Keratinocyte (primary cell): ENCODE measurements around the gene PARP1.

ENCODE experiments used
- CTCF ChIP-seq, 3 experiments: IDR thresholded peaks in 1 of 3; conservative IDR thresholded peaks in 1 of 3; optimal IDR thresholded peaks in 1 of 3; 2 replicates in 2 of 3; 3 replicates in 1 of 3; pipeline versions ENCODE3 to v1.5.1; 2011; ENCODE audit warnings: low read length in 3 of 3, mild to moderate bottlenecking in 3 of 3, moderate library complexity in 2 of 3, control low read depth in 1 of 3, inconsistent platforms in 1 of 3; ENCODE audit not compliant: insufficient read depth in 2 of 3; ENCODE audit errors: extremely low read depth in 1 of 3
- EZH2 ChIP-seq: IDR thresholded peaks from one replicate; pipeline ENCODE4 v1.6.1; 2012; ENCODE audit warnings: inconsistent platforms, mild to moderate bottlenecking, low read length, moderate library complexity

GRCh38 chr1:226419284-226420029 is 11.6 kb upstream of the PARP1 start:
- TF ChIP-seq CTCF (optimal IDR thresholded peaks at IDR 0.05 in 1 of 3, IDR thresholded peaks at IDR 0.05 in 1 of 3, conservative IDR thresholded peaks at IDR 0.05 in 1 of 3; ENCODE audit: extremely low read depth in 1 of 3, insufficient read depth in 2 of 3, low read length in 3 of 3) (no peak), EZH2 (no peak)
